ENCODE results near the gene ARHGEF1.

- no peak for TF ChIP-seq POLR2AphosphoS5 (IDR thresholded peaks at IDR 0.05; ENCODE audit: low read depth, low read length)
- no peak for TF ChIP-seq SIN3A (IDR thresholded peaks at IDR 0.05; ENCODE audit: borderline replicate concordance, insufficient read depth, low read length)
- TF ChIP-seq REST (IDR thresholded peaks at IDR 0.05; ENCODE audit: insufficient read depth in 1 of 2, low read depth in 2 of 2, low read length in 2 of 2) = no peak
- TF ChIP-seq TAF1 (IDR thresholded peaks at IDR 0.05; ENCODE audit: borderline replicate concordance, insufficient read depth, low read length) = no peak
Observed at GRCh38 chr19:41887711-41888382, 4.9 kb downstream of the ARHGEF1 start.

Data from PFSK-1 (cell line).